HG02759 (cell line): ENCODE measurements around the gene MOG.

Source experiments
- ATAC-seq: cut with Tn5 transposase; IDR thresholded peaks from one replicate; pipeline ENCODE4 v1.9.1; 2021; ENCODE audit warnings: mild to moderate bottlenecking, moderate library complexity; ENCODE audit not compliant: unreplicated experiment

The MOG gene

DNA sequence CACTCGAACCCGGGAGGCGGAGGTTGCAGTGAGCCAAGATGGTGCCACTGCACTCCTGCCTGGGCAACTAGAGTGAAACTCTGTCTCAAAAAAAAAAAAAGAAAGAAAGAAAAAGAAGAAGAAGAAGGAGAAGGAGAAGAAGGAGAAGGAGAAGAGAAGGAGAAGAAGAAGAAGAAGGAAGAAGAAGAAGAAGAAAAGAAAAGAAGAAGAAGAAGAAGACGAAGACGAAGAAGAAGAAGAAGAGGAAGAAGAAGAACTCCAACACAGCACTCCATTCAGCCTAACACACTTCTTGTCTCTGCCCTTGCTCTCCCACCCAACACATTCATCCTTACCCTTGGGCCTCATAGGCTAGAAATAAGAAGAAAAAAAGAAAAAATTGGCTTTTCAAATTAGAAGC, 17.1 kb downstream of the MOG start:
- no peak for ATAC-seq

- ATAC-seq, result no peak
Observed at GRCh38 chr6:29675561-29675960, 18.7 kb downstream of the MOG start.

DNA sequence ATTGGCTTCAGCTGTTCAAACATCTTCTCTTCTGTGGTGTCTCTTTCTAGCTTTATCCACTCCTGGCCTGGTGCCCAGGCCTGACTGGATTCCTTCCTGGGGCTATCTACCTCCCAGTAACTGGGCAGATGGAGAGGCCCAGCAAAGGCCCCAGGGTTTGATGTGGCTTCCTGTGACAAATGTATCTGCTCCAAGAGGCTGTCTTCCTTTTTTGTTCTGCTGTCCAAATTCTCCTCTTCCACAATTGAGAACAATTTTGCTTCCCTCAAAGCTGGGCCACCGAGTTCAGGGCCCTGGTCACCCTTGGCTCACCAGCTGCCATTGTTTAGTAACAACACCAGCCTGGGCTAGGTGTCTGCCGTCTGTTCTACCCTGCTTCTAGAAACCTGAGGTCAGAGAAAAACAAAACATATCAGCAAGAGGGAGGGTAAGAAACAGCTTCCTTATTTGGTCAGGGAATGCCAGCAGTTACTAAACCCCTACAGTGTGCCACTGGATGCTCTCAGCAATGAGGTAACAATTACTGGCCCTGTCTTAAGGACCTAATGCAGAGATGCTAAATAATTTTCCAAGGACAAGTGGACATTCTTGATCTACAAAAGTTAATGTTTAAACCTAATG, 20.2 kb downstream of the MOG start:
- ATAC-seq, result no peak

DNA sequence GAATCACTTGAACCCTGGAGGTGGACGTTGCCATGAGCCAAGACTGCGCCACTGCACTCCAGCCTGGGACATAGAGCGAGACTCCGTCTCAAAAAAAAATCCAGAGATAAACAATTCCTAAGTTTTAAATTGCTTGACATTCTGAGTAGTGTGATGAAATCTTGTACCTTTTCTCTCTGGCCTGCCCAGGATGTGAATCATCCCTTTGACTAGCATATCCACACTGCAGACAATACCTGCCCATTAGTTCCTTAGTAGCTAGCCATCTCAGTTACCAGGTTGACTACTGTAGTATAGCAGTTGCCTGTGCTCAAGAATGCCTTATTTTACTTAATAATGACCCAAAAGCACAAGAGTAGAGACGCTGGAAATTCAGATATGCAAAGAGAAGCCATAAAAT, 21.2 kb downstream of the MOG start:
- no peak for ATAC-seq

DNA sequence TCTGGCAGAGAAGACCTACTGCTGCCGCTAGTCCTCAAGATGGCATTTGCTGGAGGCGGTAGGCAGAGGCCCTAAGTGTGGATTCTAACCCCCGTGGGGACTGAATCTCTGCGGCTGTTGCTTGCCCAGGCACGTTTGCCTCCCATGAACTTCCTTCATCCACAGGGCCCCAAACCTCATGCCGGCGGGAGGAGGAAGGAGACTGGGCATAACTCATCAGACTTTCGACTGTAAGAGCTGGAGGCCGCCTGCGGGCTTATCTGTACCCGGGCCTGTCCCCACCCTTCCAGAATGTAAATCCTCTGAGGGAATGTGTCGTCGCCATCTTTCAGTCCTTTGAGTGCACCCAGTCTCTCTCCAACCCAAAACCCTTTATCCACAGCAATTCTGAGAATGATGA, 23.1 kb downstream of the MOG start:
- no peak for ATAC-seq

- ATAC-seq, result no peak
Observed at GRCh38 chr6:29680416-29680815, 23.5 kb downstream of the MOG start.

DNA sequence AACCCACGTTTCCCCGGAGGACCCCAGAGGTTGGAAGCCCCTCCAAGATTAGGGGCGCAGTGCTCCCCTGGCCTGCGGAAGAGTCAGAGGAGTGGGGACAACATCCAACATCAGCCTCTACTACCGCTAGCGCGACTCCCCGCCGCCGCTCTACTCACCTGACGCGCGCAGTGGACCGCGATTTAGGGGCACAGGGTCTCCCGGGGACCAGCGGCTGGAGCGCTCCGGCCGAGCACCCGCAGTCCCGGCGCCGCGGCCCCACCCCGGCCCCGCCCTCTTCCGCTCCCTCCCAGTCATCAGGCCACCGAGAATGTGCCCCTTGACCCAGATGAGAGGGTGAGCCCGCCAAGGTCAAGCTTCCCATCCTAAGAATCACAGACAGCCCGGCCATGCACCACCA, 24.0 kb downstream of the MOG start, which contains the start of gene ZFP57:
Gene ZFP57, minus strand, starts transcription at position 249 of the 400 bp plus-strand sequence. CDS start 4,149 bp downstream, outside the sequence.
- no peak for ATAC-seq

DNA sequence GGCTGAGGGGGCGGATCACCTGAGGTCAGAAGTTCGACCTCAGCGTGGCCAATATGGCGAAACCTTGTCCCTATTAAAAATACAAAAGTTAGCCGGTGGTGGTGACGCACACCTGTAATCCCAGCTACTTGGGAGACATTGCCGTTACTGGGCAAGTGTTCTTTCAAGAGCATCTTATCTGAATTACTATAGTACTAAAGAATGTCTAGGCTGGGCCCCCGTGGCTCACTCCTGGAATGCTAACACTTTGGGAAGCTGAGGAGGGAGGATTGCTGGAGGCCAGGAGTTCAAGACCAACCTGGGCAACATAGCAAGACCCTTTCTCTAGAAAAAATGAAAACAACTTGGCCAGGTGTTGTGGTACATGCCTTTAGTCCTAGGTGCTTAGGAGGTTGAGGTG, 24.9 kb downstream of the MOG start:
- no peak for ATAC-seq

- ATAC-seq, result no peak
Observed at GRCh38 chr6:29685718-29686326, 28.9 kb downstream of the MOG start.

DNA sequence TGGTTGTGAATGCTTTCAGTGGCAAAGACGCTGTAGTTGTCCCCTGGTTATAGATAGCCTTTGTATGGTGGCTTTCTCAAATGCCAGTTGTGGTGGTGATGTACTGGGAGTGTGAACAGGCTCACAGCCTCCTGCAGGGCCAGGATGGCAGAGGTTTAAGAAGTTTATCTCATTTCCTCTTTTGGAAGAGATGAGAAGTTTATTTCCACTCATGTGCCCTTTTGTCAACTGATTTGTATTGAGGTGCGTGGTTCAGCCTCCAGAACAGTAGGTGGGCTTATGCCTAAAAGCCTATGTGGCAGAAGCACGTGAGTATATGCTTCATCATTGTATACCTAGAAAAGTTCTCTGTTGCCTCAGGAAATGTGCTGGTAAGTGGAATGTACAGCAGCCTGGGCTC, 37.7 kb downstream of the MOG start:
- no peak for ATAC-seq

GRCh38 chr6:29696147-29697125, 39.5 kb downstream of the MOG start:
- no peak for ATAC-seq

- no peak for ATAC-seq
Observed at GRCh38 chr6:29702519-29703103, 45.7 kb downstream of the MOG start.

GRCh38 chr6:29705389-29706231, 48.7 kb downstream of the MOG start:
- no peak for ATAC-seq

DNA sequence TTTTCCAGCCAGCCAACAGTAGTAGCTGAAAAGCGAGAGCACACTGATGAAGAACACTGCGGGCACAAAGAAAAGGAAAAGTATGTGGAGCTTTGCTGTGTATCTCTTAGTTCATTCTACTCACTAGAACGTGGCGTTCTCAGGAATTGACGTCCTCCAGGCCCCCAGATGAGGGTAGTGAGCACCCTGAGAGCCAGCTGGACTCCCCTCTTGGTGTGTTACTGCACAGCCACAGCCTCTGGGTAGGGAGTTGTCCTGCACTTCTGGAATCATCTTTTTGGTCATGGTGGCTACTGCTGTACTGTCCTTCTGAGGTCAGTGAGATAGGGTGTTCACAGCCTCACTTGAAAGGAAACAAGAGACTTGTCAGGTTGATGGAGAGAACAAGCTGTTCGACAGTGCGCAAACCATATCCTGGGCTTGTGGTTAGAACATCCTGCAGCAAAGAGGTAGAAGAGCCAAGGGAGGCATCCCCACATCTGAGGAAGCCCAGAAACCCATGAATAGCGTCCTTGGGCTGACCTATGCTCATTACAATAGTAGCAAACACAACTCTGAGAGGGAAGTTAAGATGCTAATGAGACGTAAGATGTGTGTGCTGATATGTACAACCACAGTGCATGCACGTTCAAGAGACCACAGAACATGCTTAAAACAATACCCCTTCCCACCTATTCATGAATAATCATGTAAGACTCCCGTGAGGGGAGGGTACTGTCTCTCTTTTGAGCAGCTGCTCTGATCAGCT, 51.7 kb downstream of the MOG start:
- no peak for ATAC-seq

DNA sequence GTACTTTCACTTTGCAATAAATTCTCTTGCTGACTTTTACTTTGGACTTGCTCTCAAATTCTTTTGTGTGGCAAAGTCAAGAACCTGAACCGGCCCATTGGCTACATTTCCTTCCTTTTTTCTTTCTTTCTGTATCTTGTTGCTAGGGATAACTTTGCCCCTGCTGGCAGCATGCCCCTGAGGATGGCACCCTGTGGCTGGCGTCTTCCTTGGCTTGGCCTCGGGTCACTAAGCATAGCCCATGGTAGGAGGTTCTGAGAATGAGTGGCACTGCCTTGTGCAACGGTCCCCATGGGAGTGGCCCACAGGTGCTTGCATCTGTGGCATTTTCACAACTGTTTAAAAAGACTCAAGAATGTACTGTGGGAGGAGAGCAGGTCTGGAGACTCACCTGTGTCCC, 52.3 kb downstream of the MOG start:
- no peak for ATAC-seq

DNA sequence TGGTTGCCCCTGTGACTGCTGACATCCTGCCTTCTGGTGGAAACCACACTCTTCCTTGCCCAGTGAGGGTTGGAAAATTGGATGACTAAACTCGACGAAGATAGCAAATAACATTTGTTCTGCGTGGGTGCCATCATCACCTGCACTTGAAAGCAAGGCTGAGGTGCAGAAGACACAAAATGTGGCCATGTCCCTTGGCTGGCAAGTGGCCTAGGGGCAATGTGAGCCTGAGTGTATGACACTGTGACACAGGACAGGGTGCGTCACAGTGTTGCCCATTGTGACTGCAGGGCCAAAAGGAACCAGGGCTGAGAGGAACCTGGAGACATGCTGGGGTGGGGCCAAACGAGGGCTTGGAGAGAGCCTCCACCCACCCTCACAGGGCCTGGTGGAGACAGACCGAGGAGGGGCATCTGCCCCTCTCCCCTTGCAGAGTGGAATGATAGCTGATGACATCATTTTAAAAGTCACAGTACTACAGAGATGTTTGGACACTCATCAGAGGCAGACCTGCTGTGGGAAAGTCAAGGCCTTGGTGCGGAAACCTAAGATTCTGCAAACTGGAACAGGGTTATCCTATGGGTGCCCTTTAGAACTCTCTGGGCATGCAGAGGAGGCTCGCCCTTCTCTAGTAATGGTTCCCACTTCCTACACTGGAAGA, 53.5 kb downstream of the MOG start:
- ATAC-seq, result no peak

- no peak for ATAC-seq
Observed at GRCh38 chr6:29720863-29721262, 64.0 kb downstream of the MOG start.
